Cerebellar cortex (tissue), 1 donor: ENCODE measurements around the gene KLRC4.
"Not testable (repeated sequence)": the region's sequence is repeated elsewhere in the genome, so short reads cannot be mapped to it uniquely, and the experiment has no call there.

ENCODE experiments used
- DNase-seq: peaks from one replicate; pipeline ENCODE4 v3.0.0-alpha.2; 2015; ENCODE audit warnings: low spot score

KLRC4 gene

DNA sequence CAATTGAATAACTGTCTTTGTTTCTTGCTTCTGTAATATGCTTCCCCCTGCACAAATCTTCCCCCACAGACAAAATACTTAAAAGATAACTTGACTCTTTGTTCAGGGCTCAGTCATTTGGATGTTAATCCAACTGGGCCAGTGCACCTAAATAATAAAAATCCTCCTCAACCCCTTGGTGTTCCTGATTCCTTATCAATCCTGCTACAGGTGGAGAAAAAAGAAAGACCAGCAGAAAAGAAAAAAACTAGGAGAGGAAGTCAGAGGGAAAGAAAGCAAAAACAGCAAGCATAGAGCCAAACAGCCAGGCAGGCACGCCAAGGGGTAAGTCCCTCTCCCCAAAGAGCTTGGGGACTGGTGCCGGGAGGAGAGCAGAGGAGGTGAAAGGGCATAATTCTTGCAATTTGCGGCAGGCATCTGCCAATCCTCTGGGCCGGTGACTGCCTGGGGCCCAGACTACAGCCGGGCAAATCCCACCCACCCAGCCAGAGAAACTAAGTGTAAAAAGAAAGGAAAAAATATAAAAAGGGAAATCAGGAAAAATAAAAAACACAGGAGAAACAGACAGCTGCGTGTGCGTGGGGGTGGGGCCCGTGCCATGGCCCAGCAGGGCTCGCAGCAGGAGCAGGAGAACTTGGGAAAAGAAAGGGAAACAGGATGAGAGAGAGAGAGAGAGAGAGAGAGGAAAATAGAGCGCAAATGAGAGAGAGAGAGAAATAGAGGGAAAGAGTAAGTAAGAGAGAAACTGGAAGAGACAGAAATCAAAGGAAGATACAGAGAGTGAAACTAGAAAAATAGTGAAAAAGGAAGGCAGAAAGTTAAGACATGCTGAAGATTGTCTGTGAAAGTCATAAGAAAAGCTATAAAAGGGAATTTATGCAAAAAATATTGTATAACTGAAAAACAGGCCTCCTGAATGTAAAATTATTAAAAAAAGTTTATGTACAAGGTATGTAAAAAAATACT lies 41.1 kb downstream of the KLRC4 start:
- no peak for DNase-seq

DNA sequence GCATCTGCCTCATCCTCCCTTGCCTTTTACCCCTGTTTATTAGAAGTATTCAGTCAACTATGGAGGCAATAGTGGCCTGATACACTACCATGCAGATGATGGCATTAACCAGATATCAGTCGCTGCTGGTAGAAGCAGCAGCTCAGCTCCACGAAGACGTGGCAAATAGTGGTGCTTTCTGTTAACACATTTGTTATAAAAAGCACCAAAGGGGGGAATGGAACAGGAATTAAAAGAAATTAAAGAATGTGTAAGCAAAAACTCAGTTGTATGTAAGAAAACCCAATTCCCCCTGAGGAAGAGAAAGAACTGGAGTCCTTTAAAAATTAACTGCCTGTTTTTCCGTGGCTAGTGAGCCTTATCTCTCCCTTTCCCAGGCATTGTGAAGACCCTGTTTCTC lies 41.8 kb downstream of the KLRC4 start:
- DNase-seq, result not testable (repeated sequence)

DNA sequence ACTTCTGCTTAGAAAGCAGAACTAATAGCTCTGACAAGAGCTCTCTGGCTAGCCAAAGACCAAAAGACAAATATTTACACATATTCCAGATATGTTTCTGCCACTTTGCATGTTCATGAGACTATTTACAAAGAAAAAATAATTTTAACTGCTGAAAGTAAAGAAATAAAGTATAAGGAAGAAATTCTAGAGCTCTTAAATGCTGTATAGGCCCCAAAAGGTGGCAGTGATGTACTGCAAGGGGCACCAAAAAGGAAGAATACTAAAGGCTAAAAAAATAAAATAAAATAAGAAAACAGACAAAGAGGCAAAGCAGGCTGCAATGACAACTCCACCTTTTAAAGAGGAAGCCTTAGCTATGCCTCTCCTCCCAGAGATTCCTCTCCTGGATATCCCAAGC lies 42.7 kb downstream of the KLRC4 start:
- peak; percentile 26 for DNase-seq

DNA sequence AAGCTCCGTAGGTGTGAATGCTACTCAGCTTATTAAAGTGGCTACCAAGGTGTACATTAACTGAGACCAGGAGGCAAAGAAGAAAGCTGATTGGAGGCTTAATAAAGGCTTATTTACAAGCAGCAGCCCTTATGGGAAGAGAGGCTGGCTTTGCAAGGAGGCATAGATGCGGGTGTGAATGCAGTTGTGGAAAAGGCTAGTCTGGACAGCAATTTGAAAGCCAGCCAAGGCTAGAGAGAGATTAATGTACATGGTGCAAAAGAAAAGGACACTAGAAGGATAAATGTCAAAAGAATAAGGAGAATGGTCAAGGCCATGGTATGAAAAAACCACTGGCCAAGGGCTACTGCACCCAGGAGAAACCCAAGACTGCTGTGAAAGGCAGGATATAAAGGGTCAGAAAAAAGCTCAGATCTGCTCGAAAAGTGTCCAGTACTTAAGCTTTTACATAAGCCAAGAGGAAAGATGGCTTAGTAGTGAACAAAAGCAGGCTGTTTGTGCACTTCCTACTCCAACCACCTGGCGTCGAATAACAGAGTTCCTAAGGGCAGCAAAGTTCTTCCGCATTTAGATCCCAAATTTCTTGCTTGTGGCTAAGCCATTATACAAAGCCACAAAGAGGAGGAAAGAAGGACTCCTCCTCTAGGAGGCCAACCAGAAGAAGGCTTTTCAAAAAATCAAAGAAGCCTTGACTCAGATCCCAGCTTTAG lies 43.7 kb downstream of the KLRC4 start:
- DNase-seq, result peak; percentile 41

- peak; percentile 84 for DNase-seq
Observed at GRCh38 chr12:10364815-10365622, 44.5 kb downstream of the KLRC4 start.

GRCh38 chr12:10363914-10364814 lies 45.4 kb downstream of the KLRC4 start:
- DNase-seq, result peak; percentile 63

GRCh38 chr12:10363658-10363913 lies 46.0 kb downstream of the KLRC4 start:
- DNase-seq, result no peak

- DNase-seq, result no peak
Observed at GRCh38 chr12:10362828-10363657, 46.5 kb downstream of the KLRC4 start.

GRCh38 chr12:10362325-10362724 lies 47.2 kb downstream of the KLRC4 start:
- no peak for DNase-seq

DNA sequence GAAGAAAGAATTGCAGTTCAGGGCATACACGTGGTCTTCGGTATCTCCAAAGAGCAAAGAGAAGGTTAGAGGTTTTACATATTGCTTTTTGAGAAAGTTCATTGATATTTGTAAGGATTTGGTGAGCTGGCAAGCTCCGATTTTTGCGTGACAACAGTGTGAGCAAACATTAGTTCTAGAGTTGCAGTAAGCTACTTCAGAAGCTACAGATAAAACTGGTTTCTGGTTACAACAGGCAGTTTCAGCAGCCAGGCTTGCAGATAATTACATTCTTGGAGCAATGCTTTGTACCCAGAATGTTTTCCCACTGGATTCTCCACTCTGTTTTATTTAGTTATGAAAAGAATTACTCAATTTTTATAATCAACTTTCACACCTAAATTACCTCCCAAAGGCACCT lies 47.9 kb downstream of the KLRC4 start:
- DNase-seq, result no peak

GRCh38 chr12:10361084-10361483 lies 48.5 kb downstream of the KLRC4 start:
- DNase-seq, result no peak

- no peak for DNase-seq
Observed at GRCh38 chr12:10358969-10359368, 50.6 kb downstream of the KLRC4 start.

GRCh38 chr12:10358131-10358530 lies 51.4 kb downstream of the KLRC4 start:
- DNase-seq, result no peak
